Endodermal cell (in vitro differentiated cells): ENCODE measurements around the gene GEN1. TPM values are rescaled to one million over a fixed set of nuclear protein-coding genes. Genes with fewer than 3 reads are reported as not detected.

Experiments used
- DNase-seq: peaks from one replicate; pipeline ENCODE4 v3.0.0-alpha.2; 2017
- H3K27ac ChIP-seq: 2 replicates; pipeline ENCODE4 v1.5.1; 2013; ENCODE audit warnings: mild to moderate bottlenecking, low read depth, low read length, moderate library complexity
- H3K27me3 ChIP-seq: 2 replicates; pipeline ENCODE4 v1.6.1; 2013; ENCODE audit warnings: mild to moderate bottlenecking, low read length, moderate library complexity; ENCODE audit not compliant: insufficient read depth, control insufficient read depth, poor library complexity, severe bottlenecking
- H3K36me3 ChIP-seq: 2 replicates; pipeline ENCODE4 v1.7.0; 2013; ENCODE audit warnings: mild to moderate bottlenecking, low read length, moderate library complexity; ENCODE audit not compliant: control insufficient read depth, insufficient read depth
- H3K4me1 ChIP-seq: one replicate; pipeline ENCODE4 v1.7.0; 2013; ENCODE audit warnings: low read length; ENCODE audit not compliant: control insufficient read depth, insufficient read depth
- H3K4me3 ChIP-seq: 2 replicates; pipeline ENCODE4 v1.5.1; 2013; ENCODE audit warnings: mild to moderate bottlenecking, low read length, moderate library complexity
- H3K9ac ChIP-seq: 2 replicates; pipeline ENCODE4 v1.6.1; 2013; ENCODE audit warnings: mild to moderate bottlenecking, low read length, moderate library complexity; ENCODE audit not compliant: poor library complexity, severe bottlenecking; ENCODE audit errors: extremely low read depth
- H3K9me3 ChIP-seq: 2 replicates; pipeline ENCODE4 v1.6.1; 2013; ENCODE audit warnings: mild to moderate bottlenecking, low read length, moderate library complexity; ENCODE audit not compliant: control insufficient read depth
- H3K27ac Mint-ChIP-seq: 2 replicates; pipeline ENCODE4 v1.8.0; 2020; ENCODE audit warnings: mixed read lengths
- H3K27me3 Mint-ChIP-seq: 2 replicates; pipeline ENCODE4 v1.8.0; 2021; ENCODE audit warnings: mild to moderate bottlenecking, mixed read lengths; ENCODE audit not compliant: insufficient read depth
- H3K36me3 Mint-ChIP-seq: 2 replicates; pipeline ENCODE4 v1.8.0; 2020; ENCODE audit warnings: low read depth, mixed read lengths
- H3K4me1 Mint-ChIP-seq: 2 replicates; pipeline ENCODE4 v1.8.0; 2020; ENCODE audit warnings: mixed read lengths
- H3K4me3 Mint-ChIP-seq: 2 replicates; pipeline ENCODE4 v1.8.0; 2020; ENCODE audit warnings: mild to moderate bottlenecking, moderate library complexity, mixed read lengths
- H3K9me3 Mint-ChIP-seq: 2 replicates; pipeline ENCODE4 v1.8.0; 2020; ENCODE audit warnings: mild to moderate bottlenecking, mixed read lengths
- WGBS, 2 experiments: methylation state at CpG; one replicate each; pipeline versions ENCODE4 v1.1.5 to v1.1.7; 2013; ENCODE audit warnings: missing lambda C conversion rate in 2 of 2, mixed read lengths in 1 of 2; ENCODE audit not compliant: insufficient coverage in 1 of 2, insufficient read length in 1 of 2; 5-methylcytosine and 5-hydroxymethylcytosine counted together
- total RNA-seq, 2 donors: library from RNA; stranded (reverse); fragmentation: NEBNext Ultra II Directional in 1 of 2; extraction: Animal tissue kit (Norgen Biotek cat#: 25700) in 1 of 2; gene quantifications; 2 replicates in 1 of 2; 3 replicates in 1 of 2; pipeline ENCODE4 v1.2.1, GENCODE V29; 2021
- TF ChIP-seq, protein P1 (sequence below): fragments of 200-600 bp; sonication (generic); conservative IDR thresholded peaks from 2 replicates; pipeline ENCODE4 v1.5.0; 2021; ENCODE audit warnings: antibody characterized with exemption, mild to moderate bottlenecking

The GEN1 gene
- total RNA-seq, 2 donors from 2014 or later = 24.5 to 34.5 TPM

- no peaks in the 10 kb centered on the region for H3K4me1 ChIP-seq
- no peaks in the 10 kb centered on the region for H3K27me3 ChIP-seq
- no peak overlapping the region for H3K27ac ChIP-seq
- Mint-ChIP-seq H3K4me3 (no peak overlapping the region), H3K27ac (no peak overlapping the region), H3K27me3 (no peaks in the 10 kb centered on the region), H3K9me3 (no peaks in the 10 kb centered on the region), H3K4me1 (peaks cover 3% of the 10 kb centered on the region), H3K36me3 (peaks cover 40% of the 10 kb centered on the region)
- DNase-seq = no peak
- no peaks in the 10 kb centered on the region for H3K9me3 ChIP-seq
- WGBS, 2 experiments = 97 to 100% methylated on average over 1 of the region's 1 CpG
- TF ChIP-seq, protein P1, sequence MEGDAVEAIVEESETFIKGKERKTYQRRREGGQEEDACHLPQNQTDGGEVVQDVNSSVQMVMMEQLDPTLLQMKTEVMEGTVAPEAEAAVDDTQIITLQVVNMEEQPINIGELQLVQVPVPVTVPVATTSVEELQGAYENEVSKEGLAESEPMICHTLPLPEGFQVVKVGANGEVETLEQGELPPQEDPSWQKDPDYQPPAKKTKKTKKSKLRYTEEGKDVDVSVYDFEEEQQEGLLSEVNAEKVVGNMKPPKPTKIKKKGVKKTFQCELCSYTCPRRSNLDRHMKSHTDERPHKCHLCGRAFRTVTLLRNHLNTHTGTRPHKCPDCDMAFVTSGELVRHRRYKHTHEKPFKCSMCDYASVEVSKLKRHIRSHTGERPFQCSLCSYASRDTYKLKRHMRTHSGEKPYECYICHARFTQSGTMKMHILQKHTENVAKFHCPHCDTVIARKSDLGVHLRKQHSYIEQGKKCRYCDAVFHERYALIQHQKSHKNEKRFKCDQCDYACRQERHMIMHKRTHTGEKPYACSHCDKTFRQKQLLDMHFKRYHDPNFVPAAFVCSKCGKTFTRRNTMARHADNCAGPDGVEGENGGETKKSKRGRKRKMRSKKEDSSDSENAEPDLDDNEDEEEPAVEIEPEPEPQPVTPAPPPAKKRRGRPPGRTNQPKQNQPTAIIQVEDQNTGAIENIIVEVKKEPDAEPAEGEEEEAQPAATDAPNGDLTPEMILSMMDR = no peak
- H3K4me3 ChIP-seq = no peak overlapping the region
- H3K36me3 ChIP-seq = peaks cover 57% of the 10 kb centered on the region
- H3K9ac ChIP-seq = no peak overlapping the region
Observed at GRCh38 chr2:17781482-17781881, 27.5 kb downstream of the GEN1 start.

GRCh38 chr2:17786727-17787126 is 32.8 kb downstream of the GEN1 start:
- Histone ChIP-seq H3K9me3 (no peaks in the 10 kb centered on the region), H3K4me1 (no peaks in the 10 kb centered on the region), H3K36me3 (peaks cover 13% of the 10 kb centered on the region), H3K4me3 (no peak overlapping the region), H3K27ac (no peak overlapping the region), H3K27me3 (peaks cover 16% of the 10 kb centered on the region), H3K9ac (no peak overlapping the region)
- TF ChIP-seq, protein P1 = no peak
- Mint-ChIP-seq H3K4me1 (peaks cover 29% of the 10 kb centered on the region), H3K4me3 (no peak overlapping the region), H3K9me3 (no peaks in the 10 kb centered on the region), H3K36me3 (peaks cover 3% of the 10 kb centered on the region), H3K27ac (no peak overlapping the region), H3K27me3 (peaks cover 21% of the 10 kb centered on the region)
- no peak for DNase-seq
- WGBS, 2 experiments = 88 to 95% methylated on average over 3 of the region's 3 CpGs

DNA sequence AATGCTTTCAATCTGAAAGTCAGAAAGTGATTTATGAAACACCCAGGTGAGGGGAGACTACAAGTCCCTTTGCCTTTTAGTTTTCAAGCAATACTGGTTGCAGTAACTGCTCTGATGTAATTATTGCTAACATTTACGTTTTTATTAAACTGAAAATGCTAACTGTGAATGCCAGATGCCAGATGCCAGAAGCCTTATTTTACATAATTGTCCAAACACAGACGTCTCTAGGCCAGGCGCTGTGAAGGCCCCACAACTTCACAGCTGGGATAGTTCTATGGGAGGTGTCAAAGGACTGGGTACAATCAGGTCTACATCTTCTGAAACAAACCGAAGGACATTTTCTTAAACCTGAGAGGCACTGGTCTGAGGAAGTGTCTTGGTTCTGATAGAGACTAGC is 34.8 kb downstream of the GEN1 start:
- H3K36me3 Mint-ChIP-seq = no peaks in the 10 kb centered on the region
- Histone ChIP-seq H3K27me3 (peaks cover 31% of the 10 kb centered on the region), H3K36me3 (no peaks in the 10 kb centered on the region), H3K27ac (no peak overlapping the region), H3K4me3 (no peak overlapping the region), H3K4me1 (no peaks in the 10 kb centered on the region), H3K9ac (no peak overlapping the region), H3K9me3 (no peaks in the 10 kb centered on the region)
- peaks cover 49% of the 10 kb centered on the region for H3K4me1 Mint-ChIP-seq
- 62 to 88% methylated on average over 2 to 4 of the region's 4 CpGs for WGBS, 2 experiments
- no peak overlapping the region for H3K27ac Mint-ChIP-seq
- H3K27me3 Mint-ChIP-seq = peaks cover 39% of the 10 kb centered on the region
- H3K9me3 Mint-ChIP-seq = no peaks in the 10 kb centered on the region
- no peak overlapping the region for H3K4me3 Mint-ChIP-seq
- no peak for DNase-seq
- TF ChIP-seq, protein P1 = no peak
